GM18502 (cell line): ENCODE results near the gene HRCT1.
"Not testable (repeated sequence)": the region's sequence is repeated elsewhere in the genome, so short reads cannot be mapped to it uniquely, and the experiment has no call there.

ENCODE experiments used
- ATAC-seq: cut with Tn5 transposase; IDR thresholded peaks from one replicate; pipeline ENCODE4 v1.9.1; 2021; ENCODE audit warnings: mild to moderate bottlenecking; ENCODE audit not compliant: unreplicated experiment, poor library complexity

The HRCT1 gene

GRCh38 chr9:35915681-35916294 is 9.8 kb downstream of the HRCT1 start:
- ATAC-seq: no peak

GRCh38 chr9:35917261-35917660 is 11.3 kb downstream of the HRCT1 start:
- no peak for ATAC-seq

- ATAC-seq: no peak
Measured at GRCh38 chr9:35918780-35919179, 12.8 kb downstream of the HRCT1 start.

GRCh38 chr9:35919212-35920008 is 13.4 kb downstream of the HRCT1 start:
- no peak for ATAC-seq

- no peak for ATAC-seq
Measured at GRCh38 chr9:35920051-35920620, 14.1 kb downstream of the HRCT1 start.

- ATAC-seq: no peak
Measured at GRCh38 chr9:35923598-35923926, 17.6 kb downstream of the HRCT1 start.

- ATAC-seq: no peak
Measured at GRCh38 chr9:35923927-35924763, 18.1 kb downstream of the HRCT1 start.

- no peak for ATAC-seq
Measured at GRCh38 chr9:35928591-35929452, 22.8 kb downstream of the HRCT1 start.

- no peak for ATAC-seq
Measured at GRCh38 chr9:35929453-35929718, 23.4 kb downstream of the HRCT1 start.

- no peak for ATAC-seq
Measured at GRCh38 chr9:35930521-35930920, 24.5 kb downstream of the HRCT1 start.

GRCh38 chr9:35930989-35931388 is 25.0 kb downstream of the HRCT1 start:
- no peak for ATAC-seq

- ATAC-seq: no peak
Measured at GRCh38 chr9:35932735-35933134, 26.7 kb downstream of the HRCT1 start.

GRCh38 chr9:35933550-35934067 is 27.6 kb downstream of the HRCT1 start:
- no peak for ATAC-seq

- ATAC-seq: not testable (repeated sequence)
Measured at GRCh38 chr9:35934069-35934468, 28.1 kb downstream of the HRCT1 start.

GRCh38 chr9:35935261-35935660 is 29.3 kb downstream of the HRCT1 start:
- no peak for ATAC-seq

GRCh38 chr9:35935755-35936509 is 29.9 kb downstream of the HRCT1 start:
- no peak for ATAC-seq

GRCh38 chr9:35937227-35937626 is 31.2 kb downstream of the HRCT1 start:
- ATAC-seq: no peak

GRCh38 chr9:35938474-35939356 is 32.7 kb downstream of the HRCT1 start:
- no peak for ATAC-seq
